Measurements from ENCODE around the gene MLLT3. TPM values are rescaled to one million over a fixed set of nuclear protein-coding genes. Genes with fewer than 3 reads are reported as not detected.

MLLT3 gene
- total RNA-seq, 1 experiment from 2014 or later = 24.4 TPM

GRCh38 chr9:20540169-20540863, 82.0 kb downstream of the MLLT3 start:
- intact Hi-C loops (cut with micrococcal nuclease; ENCODE audit: unreplicated experiment) = no loop called here
- H3K27ac Mint-ChIP-seq (ENCODE audit: unreplicated experiment) = no peak overlapping the region
- peaks cover 30% of the 10 kb centered on the region for H3K9me3 Mint-ChIP-seq (ENCODE audit: unreplicated experiment)
- Histone ChIP-seq H3K36me3 (ENCODE audit: control insufficient read depth, insufficient read depth, low read length) (no peaks in the 10 kb centered on the region), H3K27me3 (replicated peaks; ENCODE audit: control insufficient read depth, insufficient read depth, low read length) (no peaks in the 10 kb centered on the region), H3K9me3 (peaks cover 8% of the 10 kb centered on the region), H3K4me3 (ENCODE audit: low read depth, low read length) (no peak overlapping the region), H3K4me1 (no peaks in the 10 kb centered on the region)
- DNase-seq = no peak
- no peaks in the 10 kb centered on the region for H3K4me1 Mint-ChIP-seq (ENCODE audit: low read depth, unreplicated experiment)
- peaks cover 14% of the 10 kb centered on the region for H3K36me3 Mint-ChIP-seq (ENCODE audit: insufficient read depth, unreplicated experiment)
- H3K27me3 Mint-ChIP-seq (ENCODE audit: insufficient read depth, unreplicated experiment) = no peaks in the 10 kb centered on the region
- H3K4me3 Mint-ChIP-seq (ENCODE audit: unreplicated experiment) = no peak overlapping the region
- TF ChIP-seq CTCF (IDR thresholded peaks at IDR 0.05; ENCODE audit: insufficient read depth in 1 of 2, low read depth in 1 of 2, low read length in 1 of 2, severe bottlenecking in 1 of 2, unreplicated experiment in 1 of 2) = no peak
- no TSS peak for BruUV-seq (replicated peaks)
- ChIA-PET CTCF (no interaction called here), POLR2A (no interaction called here)

GRCh38 chr9:20538956-20539355, 83.3 kb downstream of the MLLT3 start:
- intact Hi-C loops (cut with micrococcal nuclease; ENCODE audit: unreplicated experiment) = no loop called here
- CTCF ChIA-PET = no interaction called here
- no peak for DNase-seq
- Mint-ChIP-seq H3K4me3 (ENCODE audit: unreplicated experiment) (no peak overlapping the region), H3K9me3 (ENCODE audit: unreplicated experiment) (peaks cover 30% of the 10 kb centered on the region), H3K27ac (ENCODE audit: unreplicated experiment) (no peak overlapping the region), H3K4me1 (ENCODE audit: low read depth, unreplicated experiment) (no peaks in the 10 kb centered on the region), H3K27me3 (ENCODE audit: insufficient read depth, unreplicated experiment) (no peaks in the 10 kb centered on the region), H3K36me3 (ENCODE audit: insufficient read depth, unreplicated experiment) (peaks cover 14% of the 10 kb centered on the region)
- H3K9me3 ChIP-seq = peaks cover 8% of the 10 kb centered on the region
- H3K4me3 ChIP-seq (ENCODE audit: low read depth, low read length) = no peak overlapping the region
- no peaks in the 10 kb centered on the region for H3K27me3 ChIP-seq (replicated peaks; ENCODE audit: control insufficient read depth, insufficient read depth, low read length)
- TF ChIP-seq CTCF (IDR thresholded peaks at IDR 0.05; ENCODE audit: insufficient read depth in 1 of 2, low read depth in 1 of 2, low read length in 1 of 2, severe bottlenecking in 1 of 2, unreplicated experiment in 1 of 2) = no peak
- no TSS peak for BruUV-seq (replicated peaks)
- H3K36me3 ChIP-seq (ENCODE audit: control insufficient read depth, insufficient read depth, low read length) = no peaks in the 10 kb centered on the region
- POLR2A ChIA-PET = no interaction called here
- H3K4me1 ChIP-seq = no peaks in the 10 kb centered on the region

- H3K4me3 ChIP-seq (ENCODE audit: low read depth, low read length) = no peak overlapping the region
- H3K27me3 ChIP-seq (replicated peaks; ENCODE audit: control insufficient read depth, insufficient read depth, low read length) = no peaks in the 10 kb centered on the region
- no peaks in the 10 kb centered on the region for H3K36me3 ChIP-seq (ENCODE audit: control insufficient read depth, insufficient read depth, low read length)
- peaks cover 8% of the 10 kb centered on the region for H3K9me3 ChIP-seq
- H3K4me1 ChIP-seq = no peaks in the 10 kb centered on the region
- ChIA-PET POLR2A (interaction anchor here (0.6 kb wide), 1 partner anchor 89 kb away, joined by 3 read pairs; no protein-coding TSS in a partner anchor), CTCF (no interaction called here)
- Mint-ChIP-seq H3K4me3 (ENCODE audit: unreplicated experiment) (no peak overlapping the region), H3K9me3 (ENCODE audit: unreplicated experiment) (peaks cover 22% of the 10 kb centered on the region), H3K27me3 (ENCODE audit: insufficient read depth, unreplicated experiment) (no peaks in the 10 kb centered on the region), H3K36me3 (ENCODE audit: insufficient read depth, unreplicated experiment) (peaks cover 14% of the 10 kb centered on the region), H3K27ac (ENCODE audit: unreplicated experiment) (no peak overlapping the region), H3K4me1 (ENCODE audit: low read depth, unreplicated experiment) (no peaks in the 10 kb centered on the region)
- no peak for TF ChIP-seq CTCF (IDR thresholded peaks at IDR 0.05; ENCODE audit: insufficient read depth in 1 of 2, low read depth in 1 of 2, low read length in 1 of 2, severe bottlenecking in 1 of 2, unreplicated experiment in 1 of 2)
- no TSS peak for BruUV-seq (replicated peaks)
- DNase-seq = no peak
- intact Hi-C loops (cut with micrococcal nuclease; ENCODE audit: unreplicated experiment) = no loop called here
Measured at GRCh38 chr9:20538092-20538491, 84.2 kb downstream of the MLLT3 start.

All from Caco-2 (cell line).